CD4-positive, alpha-beta T cell treated with Interleukin-17A for 1 hour (primary cell): ENCODE results near the gene NUAK1.

Experiments used
- DNase-seq: peaks from one replicate; pipeline ENCODE4 v3.0.0-alpha.2; 2020

The NUAK1 gene

GRCh38 chr12:106080041-106080790 lies 58.5 kb downstream of the NUAK1 start:
- DNase-seq, result no peak

GRCh38 chr12:106079148-106079738 lies 59.5 kb downstream of the NUAK1 start:
- DNase-seq, result no peak

- DNase-seq, result no peak
These were observed 60.3 kb downstream of the NUAK1 start for GRCh38 chr12:106078358-106079010.

- no peak for DNase-seq
These were observed 63.9 kb downstream of the NUAK1 start for GRCh38 chr12:106074706-106075392.

GRCh38 chr12:106074361-106074705 lies 64.4 kb downstream of the NUAK1 start:
- no peak for DNase-seq

- DNase-seq, result no peak
These were observed 65.6 kb downstream of the NUAK1 start for GRCh38 chr12:106073179-106073578.

- no peak for DNase-seq
These were observed 66.0 kb downstream of the NUAK1 start for GRCh38 chr12:106072751-106073150.

- no peak for DNase-seq
These were observed 67.1 kb downstream of the NUAK1 start for GRCh38 chr12:106071686-106072085.

GRCh38 chr12:106070611-106071010 lies 68.1 kb downstream of the NUAK1 start:
- no peak for DNase-seq

- no peak for DNase-seq
These were observed 68.6 kb downstream of the NUAK1 start for GRCh38 chr12:106070147-106070546.

GRCh38 chr12:106068296-106068695 lies 70.5 kb downstream of the NUAK1 start:
- DNase-seq, result no peak

- no peak for DNase-seq
These were observed 71.0 kb downstream of the NUAK1 start for GRCh38 chr12:106067606-106068205.

GRCh38 chr12:106066726-106067325 lies 71.9 kb downstream of the NUAK1 start:
- DNase-seq, result no peak

GRCh38 chr12:106066051-106066705 lies 72.6 kb downstream of the NUAK1 start:
- DNase-seq, result no peak

GRCh38 chr12:106065506-106065905 lies 73.2 kb downstream of the NUAK1 start:
- DNase-seq, result no peak

GRCh38 chr12:106064721-106065021 lies 74.1 kb downstream of the NUAK1 start:
- no peak for DNase-seq

GRCh38 chr12:106063826-106064720 lies 74.7 kb downstream of the NUAK1 start:
- no peak for DNase-seq

GRCh38 chr12:106062693-106063092 lies 76.1 kb downstream of the NUAK1 start:
- DNase-seq, result no peak

- no peak for DNase-seq
These were observed 80.2 kb downstream of the NUAK1 start for GRCh38 chr12:106058256-106059182.

GRCh38 chr12:106054049-106054448 lies 84.7 kb downstream of the NUAK1 start:
- DNase-seq, result no peak
